Measurements from ENCODE around the gene NT5DC1.
"Not testable (repeated sequence)": the region's sequence is repeated elsewhere in the genome, so short reads cannot be mapped to it uniquely, and the experiment has no call there.

NT5DC1 gene

GRCh38 chr6:116090251-116090650 is 10.4 kb upstream of the NT5DC1 start:
- DNase-seq (ENCODE audit: extremely low read depth, low read depth), result no peak
- no peak for TF ChIP-seq CTCF (IDR thresholded peaks at IDR 0.05; ENCODE audit: low read depth, low read length)

DNA sequence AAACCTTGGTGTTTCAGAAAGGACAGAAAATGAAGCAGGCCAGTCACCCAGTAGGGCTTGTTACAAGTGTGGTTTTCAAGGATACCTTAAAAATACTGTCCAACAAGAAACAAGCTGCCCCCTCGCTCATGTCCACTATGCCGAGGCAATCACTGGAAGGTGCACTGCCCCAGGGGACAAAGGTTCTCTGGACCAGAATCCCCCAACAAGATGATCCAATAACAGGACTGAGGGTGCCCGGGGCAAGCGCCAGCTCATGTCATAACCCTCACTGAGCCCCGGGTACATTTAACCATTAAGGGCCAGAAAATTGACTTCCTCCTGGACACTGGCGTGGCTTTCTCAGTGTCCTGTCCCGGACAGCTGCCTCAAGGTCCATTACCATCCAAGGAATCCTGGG is 6.6 kb upstream of the NT5DC1 start:
- no peak for DNase-seq (ENCODE audit: extremely low read depth, low read depth)
- no peak for TF ChIP-seq CTCF (IDR thresholded peaks at IDR 0.05; ENCODE audit: low read depth, low read length)

- DNase-seq (ENCODE audit: extremely low read depth, low read depth), result not testable (repeated sequence)
Observed at GRCh38 chr6:116096048-116096759, 4.4 kb upstream of the NT5DC1 start.

DNA sequence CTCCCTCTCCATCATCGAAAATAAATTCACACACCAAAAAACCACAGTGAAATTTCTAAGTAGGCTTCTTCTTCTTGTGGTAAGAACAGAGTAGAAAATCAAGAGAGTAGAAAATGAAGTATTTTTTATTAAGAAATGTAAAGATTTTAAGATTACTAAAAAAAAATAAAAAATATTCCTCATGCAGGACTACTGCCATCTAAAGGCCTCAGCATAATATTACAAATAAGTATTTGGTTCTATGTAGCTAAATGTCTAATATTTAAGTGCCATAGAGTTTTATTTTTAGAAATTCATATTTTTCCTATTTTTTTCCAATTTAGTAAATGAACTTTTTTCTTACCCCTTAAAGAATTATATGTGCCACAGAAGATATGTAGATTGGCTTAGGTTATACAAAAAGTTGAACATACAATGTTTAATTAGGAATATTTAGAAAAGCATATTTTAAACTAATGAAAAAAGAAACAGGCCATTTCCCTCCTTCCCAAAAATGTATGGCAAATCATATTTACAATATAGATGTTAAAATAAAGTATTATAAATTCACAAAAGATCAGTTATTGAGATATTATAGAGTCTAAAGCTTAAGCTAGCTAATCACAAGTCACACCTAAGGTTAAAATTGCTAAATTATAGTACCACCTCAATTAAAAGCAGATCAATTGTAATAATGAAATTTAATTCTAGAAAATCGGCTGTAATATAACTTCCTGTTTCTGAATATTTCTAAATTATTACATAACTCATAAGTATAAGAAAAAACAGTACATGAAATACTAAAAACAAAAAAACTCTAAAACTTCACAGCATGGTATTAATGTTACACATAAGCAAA is 3.5 kb upstream of the NT5DC1 start:
- TF ChIP-seq CTCF (IDR thresholded peaks at IDR 0.05; ENCODE audit: low read depth, low read length), result peak; percentile 57
- no peak for DNase-seq (ENCODE audit: extremely low read depth, low read depth)

- DNase-seq (ENCODE audit: extremely low read depth, low read depth), result no peak
- no peak for TF ChIP-seq CTCF (IDR thresholded peaks at IDR 0.05; ENCODE audit: low read depth, low read length)
Observed at GRCh38 chr6:116099036-116099435, 1.6 kb upstream of the NT5DC1 start.

DNA sequence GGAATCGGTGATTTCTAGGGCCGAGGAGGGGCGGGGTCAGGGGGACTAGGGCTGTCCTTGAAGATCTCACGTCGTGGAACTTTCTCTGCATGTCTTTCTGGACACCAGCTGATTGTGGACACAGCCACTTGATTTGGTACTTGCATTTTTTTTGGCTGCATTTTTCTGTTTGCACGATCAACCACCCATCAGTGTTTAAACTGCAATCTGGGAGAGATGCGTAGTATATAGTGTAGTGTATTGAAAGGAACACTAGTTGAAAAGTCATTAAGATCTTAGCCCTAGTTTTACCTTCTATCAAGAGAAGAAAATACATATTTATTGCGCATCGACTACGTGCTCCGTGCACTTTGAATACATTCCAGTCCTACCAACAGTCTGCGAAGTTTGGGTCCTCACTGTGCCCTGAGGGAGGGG is 657 bp downstream of the NT5DC1 start:
- DNase-seq (ENCODE audit: extremely low read depth, low read depth), result no peak
- TF ChIP-seq CTCF (IDR thresholded peaks at IDR 0.05; ENCODE audit: low read depth, low read length), result no peak

GRCh38 chr6:116101790-116102189 is 1.1 kb downstream of the NT5DC1 start:
- no peak for DNase-seq (ENCODE audit: extremely low read depth, low read depth)
- TF ChIP-seq CTCF (IDR thresholded peaks at IDR 0.05; ENCODE audit: low read depth, low read length), result no peak

Data from AG09319 (cell line).